GM18499 (cell line): ENCODE results near the gene SLC7A1.

Experiments
- ATAC-seq: cut with Tn5 transposase; IDR thresholded peaks from one replicate; pipeline ENCODE4 v1.9.1; 2021; ENCODE audit warnings: moderate number of reproducible peaks; ENCODE audit not compliant: insufficient read depth, unreplicated experiment

SLC7A1 gene

GRCh38 chr13:29535663-29536655, 59.5 kb downstream of the SLC7A1 start:
- no peak for ATAC-seq

DNA sequence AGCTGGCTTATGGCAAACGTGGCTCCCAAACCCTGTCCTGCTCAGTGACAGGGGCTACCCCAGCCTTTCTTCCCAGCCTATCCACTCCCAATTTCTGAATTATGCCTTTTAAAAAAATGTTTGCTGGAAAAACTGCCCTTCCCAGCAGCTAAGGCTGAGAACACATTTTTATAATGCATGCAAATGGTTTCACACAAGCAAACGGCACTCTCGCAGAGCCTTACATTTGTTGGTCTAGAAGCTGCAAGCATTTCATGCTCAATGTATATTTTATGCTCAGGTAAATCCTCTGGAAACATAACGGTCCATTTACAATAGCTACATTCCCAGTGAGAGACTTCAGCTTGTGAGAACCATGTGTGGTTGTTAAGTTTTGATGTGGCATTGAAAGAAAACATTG, 61.4 kb downstream of the SLC7A1 start:
- no peak for ATAC-seq

DNA sequence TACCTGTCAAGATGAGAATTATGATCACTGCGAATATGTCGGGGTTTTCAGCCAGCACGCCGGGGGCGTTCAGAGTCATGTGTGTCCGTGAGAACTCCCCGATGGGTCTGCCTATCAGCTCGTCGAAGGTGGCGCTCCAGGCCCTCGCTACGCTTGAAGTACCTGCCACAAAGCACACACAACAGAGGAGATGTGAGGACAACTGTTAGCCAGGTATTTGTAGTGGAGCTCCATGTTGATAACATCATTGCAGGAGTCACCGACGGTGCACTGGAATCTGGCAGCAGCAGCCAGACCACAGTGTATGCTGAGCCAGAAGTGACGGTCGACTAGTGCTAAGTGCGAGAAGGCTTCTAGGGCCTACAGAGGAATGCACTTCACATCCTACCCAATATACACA, 62.7 kb downstream of the SLC7A1 start:
- no peak for ATAC-seq

DNA sequence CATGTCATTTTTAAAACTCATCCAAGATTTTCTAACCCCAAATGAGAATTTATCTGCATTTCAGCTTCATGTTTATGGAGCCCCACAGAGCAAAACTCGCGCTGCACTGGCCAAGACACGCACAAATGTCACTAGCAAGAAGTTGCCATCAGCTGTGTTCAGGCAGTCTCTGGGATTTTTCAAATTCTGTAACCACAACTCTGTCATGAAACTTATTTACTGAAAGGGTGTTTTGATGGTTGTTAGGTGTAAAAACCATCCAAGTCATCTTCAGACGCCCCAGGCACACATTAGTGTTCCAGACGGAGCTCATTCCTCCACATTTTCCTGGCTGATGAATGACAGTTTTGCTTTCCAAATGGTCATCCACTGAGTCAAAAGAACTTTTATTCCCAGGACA, 63.4 kb downstream of the SLC7A1 start:
- no peak for ATAC-seq

DNA sequence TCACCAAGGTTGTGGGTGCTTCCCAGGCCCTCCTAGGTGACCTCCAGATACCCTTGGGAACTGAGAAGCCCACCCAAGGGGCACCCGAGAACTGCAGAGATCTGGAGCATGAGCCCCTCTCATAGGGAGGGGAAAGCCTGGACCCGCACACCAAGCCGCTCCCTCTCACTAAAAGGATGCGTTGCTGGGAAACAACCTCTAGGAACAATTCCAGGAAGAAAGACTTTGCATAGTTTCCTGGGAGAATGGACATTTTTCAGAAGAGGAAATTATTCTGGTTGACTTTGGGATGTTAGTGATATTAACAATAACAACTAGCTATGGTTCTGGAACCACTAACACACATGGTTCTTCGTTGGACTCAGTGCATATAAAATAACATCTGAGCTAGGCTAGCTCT, 64.6 kb downstream of the SLC7A1 start:
- ATAC-seq, result no peak

GRCh38 chr13:29529754-29530153, 65.7 kb downstream of the SLC7A1 start:
- ATAC-seq, result no peak

- ATAC-seq, result no peak
Observed at GRCh38 chr13:29527916-29528315, 67.6 kb downstream of the SLC7A1 start.

- ATAC-seq, result no peak
Observed at GRCh38 chr13:29527511-29527910, 68.0 kb downstream of the SLC7A1 start.

- ATAC-seq, result no peak
Observed at GRCh38 chr13:29526741-29527140, 68.7 kb downstream of the SLC7A1 start.

DNA sequence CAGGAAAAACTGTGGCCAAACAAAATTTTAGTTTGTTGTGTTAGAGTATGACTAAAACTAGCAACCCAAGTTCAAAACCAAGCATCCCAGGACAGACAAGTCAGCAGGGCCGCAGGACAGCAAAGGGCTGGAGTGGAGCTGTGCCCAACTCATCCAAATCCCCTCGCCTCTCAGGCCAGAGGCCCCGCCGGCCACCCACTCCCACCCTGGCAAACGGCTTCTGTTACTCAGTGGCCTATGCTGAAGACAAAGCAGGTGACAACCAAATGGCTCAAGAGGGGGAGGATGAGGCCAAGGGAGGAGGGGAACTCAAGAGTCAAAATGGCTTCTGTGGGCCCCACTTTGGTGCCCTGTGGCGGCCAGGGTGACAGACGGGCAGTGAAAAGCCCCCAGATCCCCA, 69.7 kb downstream of the SLC7A1 start:
- ATAC-seq, result no peak

DNA sequence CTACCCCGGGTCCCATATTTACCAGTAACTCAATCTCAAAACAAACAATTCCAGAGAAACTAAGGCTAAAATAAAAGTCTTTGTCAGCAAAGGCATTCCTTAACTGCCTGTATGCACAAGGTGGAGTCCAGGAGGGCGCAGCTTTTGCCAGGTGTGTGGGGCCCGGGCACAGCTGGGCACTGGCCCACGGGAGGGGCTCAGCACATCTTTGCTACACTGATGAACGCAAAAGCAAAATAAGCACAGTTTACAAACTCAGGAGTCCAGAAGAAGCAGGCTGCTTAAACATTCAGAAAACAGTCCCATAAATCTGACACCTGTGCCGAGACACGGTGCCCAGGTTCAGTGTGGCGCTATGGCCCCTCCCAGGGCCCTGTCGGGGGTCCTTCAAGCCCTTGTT, 70.8 kb downstream of the SLC7A1 start:
- ATAC-seq, result no peak

DNA sequence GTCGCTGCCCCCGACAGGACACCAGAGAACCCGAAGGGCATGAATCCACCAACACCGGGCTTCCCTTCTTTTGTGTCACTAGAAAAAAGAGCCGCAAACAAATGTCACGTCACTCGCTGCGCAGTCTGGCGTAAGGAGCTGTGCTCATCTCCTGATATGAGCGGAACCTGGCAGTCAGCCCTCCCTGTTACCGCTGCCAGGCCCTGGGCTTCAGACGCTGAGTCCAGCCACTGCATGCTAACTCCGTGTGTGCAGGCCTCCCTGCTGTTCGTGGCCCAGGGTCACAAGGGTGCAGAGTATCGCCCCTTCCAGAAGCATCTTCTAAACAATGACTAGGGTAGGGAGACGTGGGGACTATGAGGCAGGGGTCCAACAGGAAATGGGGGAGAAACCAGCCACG, 71.3 kb downstream of the SLC7A1 start:
- no peak for ATAC-seq

DNA sequence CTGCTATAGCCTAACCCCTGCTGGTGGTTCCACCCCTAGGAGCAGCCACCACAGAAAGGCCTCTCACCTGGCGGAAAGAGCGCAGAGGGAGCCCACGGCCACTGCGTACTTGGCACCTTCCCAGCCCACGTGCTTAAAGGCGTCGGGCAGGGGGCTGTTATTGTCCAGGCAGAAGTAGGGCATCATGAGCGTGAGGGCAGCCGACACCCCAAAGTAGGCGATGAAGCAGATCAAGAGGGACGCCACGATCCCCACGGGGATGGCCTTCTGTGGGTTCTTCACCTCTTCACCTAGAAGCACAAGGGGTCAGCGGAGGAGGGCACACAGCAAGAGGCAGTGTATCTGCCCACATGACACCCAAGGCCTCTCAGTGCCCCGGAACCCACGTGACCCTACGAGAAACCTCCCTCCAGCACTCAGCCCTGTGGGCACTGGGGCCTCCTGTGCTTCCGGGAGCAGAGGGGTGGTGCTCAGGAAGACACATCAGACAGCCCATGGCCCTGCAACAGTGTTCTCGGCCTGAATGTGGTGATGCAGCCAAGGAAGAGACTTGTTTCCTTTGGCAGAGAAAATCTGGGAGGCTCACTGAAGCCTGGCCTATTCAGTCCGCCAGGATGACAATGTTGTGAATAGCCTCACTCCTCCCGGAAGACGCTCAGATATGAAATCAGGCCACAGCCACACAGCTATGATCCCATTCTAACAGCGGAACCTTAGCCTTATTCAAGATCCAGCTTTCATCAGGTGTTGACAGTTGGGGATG, 72.1 kb downstream of the SLC7A1 start:
- no peak for ATAC-seq

GRCh38 chr13:29522044-29522685, 73.3 kb downstream of the SLC7A1 start:
- no peak for ATAC-seq

- ATAC-seq, result no peak
Observed at GRCh38 chr13:29521336-29521735, 74.2 kb downstream of the SLC7A1 start.

DNA sequence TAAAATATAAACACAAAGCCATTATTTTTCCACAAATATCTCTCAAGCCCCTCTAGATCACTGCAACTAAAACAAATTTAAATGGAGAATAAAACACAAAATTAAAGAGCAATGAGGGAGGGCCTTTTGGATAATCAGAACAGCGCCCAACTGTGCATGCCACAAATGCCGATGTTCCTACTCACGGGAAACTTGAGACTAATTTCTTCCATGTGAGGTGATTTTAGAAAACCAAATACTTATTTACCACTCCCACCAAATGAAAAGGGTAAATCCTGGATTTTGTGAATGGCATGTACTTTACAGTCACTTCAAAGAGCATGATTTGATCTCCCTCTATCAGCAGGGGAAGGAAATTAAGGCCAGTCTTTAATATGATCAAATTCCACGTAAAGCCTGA, 74.8 kb downstream of the SLC7A1 start:
- no peak for ATAC-seq

DNA sequence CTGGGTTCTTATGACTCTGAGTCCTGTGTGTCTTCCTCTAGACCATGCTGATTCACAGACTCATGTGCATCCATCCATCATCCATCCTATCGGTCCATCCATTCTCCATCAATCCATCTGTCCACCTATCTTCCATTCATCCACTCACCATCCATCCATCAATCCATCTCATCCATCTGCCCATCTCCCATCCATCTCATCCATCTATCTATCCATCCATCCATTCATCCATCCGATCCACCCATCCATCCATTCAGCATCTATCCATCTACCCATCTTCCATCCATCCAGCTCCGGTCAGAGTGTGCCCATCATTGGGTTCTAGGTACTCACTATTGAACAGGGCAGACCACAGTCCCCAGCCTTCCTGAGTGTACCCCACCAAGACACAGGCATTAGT, 75.6 kb downstream of the SLC7A1 start:
- no peak for ATAC-seq

DNA sequence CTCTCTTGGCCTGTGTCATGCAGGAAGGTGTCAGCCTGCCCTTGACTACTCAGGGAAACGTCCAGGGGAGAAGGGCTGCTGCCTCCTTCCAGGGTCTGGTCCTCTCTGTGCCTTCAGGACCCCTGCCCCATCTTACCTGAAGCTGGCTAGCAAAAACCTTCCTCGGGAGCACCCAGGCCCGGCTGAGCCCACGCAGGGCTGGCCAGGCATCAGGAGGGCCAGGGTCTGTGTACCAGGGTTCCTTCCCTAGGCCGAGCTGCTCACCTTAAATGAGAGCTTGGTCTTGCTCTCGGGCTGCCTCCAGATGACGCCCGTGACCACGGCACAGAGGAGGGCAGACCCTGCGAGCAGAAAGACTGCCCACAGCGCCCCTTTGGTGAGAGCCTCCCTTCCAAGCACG, 78.6 kb downstream of the SLC7A1 start:
- ATAC-seq, result no peak

GRCh38 chr13:29516012-29516411, 79.5 kb downstream of the SLC7A1 start:
- ATAC-seq, result no peak

DNA sequence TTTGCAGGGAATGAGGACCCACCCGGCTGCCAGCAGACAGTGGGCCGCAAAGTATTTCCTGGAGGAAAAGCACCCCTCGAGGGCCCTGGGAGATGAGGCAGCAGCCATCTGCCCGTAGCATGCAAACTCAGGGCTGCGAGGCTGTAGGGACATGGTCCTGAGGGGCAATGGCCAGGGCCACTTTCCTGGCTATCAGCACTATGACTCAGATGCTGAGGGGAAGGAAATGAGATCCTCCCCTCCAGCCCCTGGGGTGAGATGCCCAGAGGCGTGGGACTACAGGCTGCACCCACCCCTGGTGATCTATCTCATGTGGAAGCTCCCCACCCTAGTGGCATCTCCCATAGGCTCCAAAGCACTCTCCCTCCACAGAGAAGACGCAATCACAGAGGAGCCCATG, 80.1 kb downstream of the SLC7A1 start:
- ATAC-seq, result no peak

DNA sequence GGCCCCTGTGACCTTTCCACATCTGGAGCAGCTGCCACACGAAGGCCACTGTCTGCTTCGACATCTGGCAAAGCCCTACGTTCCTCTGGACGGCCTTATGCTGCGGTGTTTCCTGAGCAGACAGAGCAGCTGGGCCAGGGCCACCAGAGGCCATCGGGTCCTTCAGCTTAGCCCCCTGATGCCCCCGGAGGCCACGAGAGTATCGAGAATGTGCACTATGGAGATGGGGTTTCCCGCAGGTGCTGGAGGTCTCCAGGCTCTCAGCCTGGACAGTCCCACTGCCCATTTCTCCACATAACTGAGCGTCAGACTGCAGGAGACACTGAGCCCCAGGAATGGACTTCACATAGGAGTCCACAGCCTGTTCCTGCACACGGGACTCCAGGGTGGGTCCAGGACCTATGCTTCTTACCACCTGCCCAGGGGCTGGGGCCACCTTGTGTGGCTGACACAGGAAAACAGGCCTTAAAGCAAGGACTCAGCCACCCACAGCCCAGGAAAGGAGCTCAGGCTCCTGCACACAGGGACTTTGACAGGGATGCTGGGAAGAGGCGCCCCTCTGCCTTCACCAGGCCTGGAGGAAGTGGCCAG, 80.7 kb downstream of the SLC7A1 start:
- ATAC-seq, result no peak
